HG03575 (cell line): Measurements from ENCODE around the gene PLK2.

Source experiments
- ATAC-seq: cut with Tn5 transposase; IDR thresholded peaks from one replicate; pipeline ENCODE4 v1.9.1; 2021; ENCODE audit not compliant: unreplicated experiment, insufficient number of reproducible peaks, low FRiP score; ENCODE audit errors: extremely low read depth

PLK2 gene

GRCh38 chr5:58404734-58405133 lies 55.2 kb downstream of the PLK2 start:
- ATAC-seq: no peak
